Breast epithelium (tissue), 4 donors: ENCODE data around the gene DNAH9. TPM values are rescaled to one million over a fixed set of nuclear protein-coding genes. Genes with fewer than 3 reads are reported as not detected.

Experiments
- DNase-seq, 2 donors: peaks; one replicate each; pipeline ENCODE4 v3.0.0-alpha.2; 2019; ENCODE audit warnings: low spot score in 2 of 2
- H3K27ac ChIP-seq, 2 donors: fragments of 200-600 bp; sonication (generic) in 1 of 2; one replicate each; pipeline ENCODE4 v1.5.1; 2016 to 2019; ENCODE audit warnings: mild to moderate bottlenecking in 1 of 2
- H3K27me3 ChIP-seq, 2 donors: fragments of 200-600 bp; sonication (generic) in 1 of 2; one replicate each; pipeline versions ENCODE4 v1.5.1 to v1.6.0; 2017 to 2019; ENCODE audit warnings: control low read depth in 1 of 2, mild to moderate bottlenecking in 1 of 2
- H3K36me3 ChIP-seq: fragments of 200-600 bp; one replicate; pipeline ENCODE4 v1.5.1; 2019
- H3K4me1 ChIP-seq, 2 donors: fragments of 200-600 bp; sonication (generic); one replicate each; pipeline ENCODE4 v1.5.1; 2016 to 2019; ENCODE audit warnings: control low read depth in 1 of 2
- H3K4me3 ChIP-seq, 3 donors: fragments of 200-600 bp; sonication (generic); 1 replicate in 2 of 3; 2 replicates in 1 of 3; pipeline ENCODE4 v1.5.1; 2016 to 2019; ENCODE audit warnings: mild to moderate bottlenecking in 3 of 3, moderate library complexity in 2 of 3
- H3K9me3 ChIP-seq, 2 donors: fragments of 200-600 bp; sonication (generic) in 1 of 2; one replicate each; pipeline ENCODE4 v1.5.1; 2016 to 2019; ENCODE audit warnings: control low read depth in 1 of 2
- CTCF ChIP-seq, 3 donors: fragments of 450-650 bp; IDR thresholded peaks; one replicate each; pipeline ENCODE4 v1.5.1; 2016 to 2017; ENCODE audit warnings: antibody characterized with exemption in 3 of 3, mild to moderate bottlenecking in 3 of 3, moderate library complexity in 3 of 3
- POLR2A ChIP-seq: fragments of 450-650 bp; IDR thresholded peaks from one replicate; pipeline ENCODE4 v1.6.1; 2016; ENCODE audit warnings: antibody characterized with exemption, mild to moderate bottlenecking, moderate library complexity
- POLR2AphosphoS5 ChIP-seq, 3 donors: sonication (generic); formaldehyde crosslinking; IDR thresholded peaks; one replicate each; pipeline ENCODE4 v1.6.1; 2017; ENCODE audit warnings: antibody characterized with exemption in 3 of 3
- intact Hi-C: fragments of 100-400 bp; cut with DNase I; formaldehyde crosslinking; loops from one replicate; pipeline ENCODE4 v1.15.1; 2023; ENCODE audit warnings: low total_unique reads
- total RNA-seq, 3 donors: library from RNA; depleted of rRNA; stranded (reverse); fragments of >200 nt; gene quantifications; one replicate each; pipeline ENCODE4 v1.1.0, GENCODE V29; 2016

DNAH9 gene
- total RNA-seq, 3 donors from 2014 or later = 0.66 to 3.5 (median 1.2) TPM

DNA sequence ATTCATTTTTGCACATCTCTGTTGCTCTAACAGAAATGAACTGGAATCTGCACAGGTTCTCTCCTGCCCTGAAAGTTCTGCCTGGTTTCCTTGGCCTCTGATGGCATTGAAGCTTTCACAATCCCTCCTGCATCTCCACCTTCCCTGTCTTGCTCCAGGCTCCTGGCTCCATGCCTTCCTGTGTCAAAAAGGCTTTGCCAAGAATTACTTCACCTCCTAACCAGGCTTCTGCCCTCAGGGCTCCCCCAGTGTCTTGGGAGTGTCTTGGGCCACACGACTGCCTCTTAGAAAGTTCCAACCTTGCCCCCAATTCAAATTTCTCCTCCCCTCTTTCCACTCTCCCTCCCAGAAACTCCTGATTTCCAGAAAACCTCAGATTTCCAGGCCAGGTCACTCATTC lies 37.0 kb upstream of the DNAH9 start:
- Histone ChIP-seq H3K27me3 (no peaks in the 10 kb centered on the region), H3K36me3 (no peaks in the 10 kb centered on the region), H3K4me1 (no peaks in the 10 kb centered on the region), H3K27ac (no peak overlapping the region), H3K9me3 (no peaks in the 10 kb centered on the region), H3K4me3 (no peak overlapping the region)
- intact Hi-C loops = no loop called here
- TF ChIP-seq POLR2AphosphoS5 (IDR thresholded peaks at IDR 0.05) (peak in 1 of 3 donors; percentile 16), POLR2A (no peak), CTCF (IDR thresholded peaks at IDR 0.05) (no peak)
- peak in 1 of 2 donors; percentile 74 for DNase-seq

- no peak overlapping the region for H3K27ac ChIP-seq
- H3K4me3 ChIP-seq = no peak overlapping the region
- TF ChIP-seq POLR2AphosphoS5 (IDR thresholded peaks at IDR 0.05) (no peak), CTCF (IDR thresholded peaks at IDR 0.05) (no peak), POLR2A (no peak)
- H3K27me3 ChIP-seq = no peaks in the 10 kb centered on the region
- no peaks in the 10 kb centered on the region for H3K36me3 ChIP-seq
- H3K9me3 ChIP-seq = no peaks in the 10 kb centered on the region
- no peak for DNase-seq
- H3K4me1 ChIP-seq = no peaks in the 10 kb centered on the region
- intact Hi-C loops = no loop called here
Observed at GRCh38 chr17:11561702-11562101, 36.6 kb upstream of the DNAH9 start.

- Histone ChIP-seq H3K27ac (no peak overlapping the region), H3K4me1 (no peaks in the 10 kb centered on the region), H3K27me3 (no peaks in the 10 kb centered on the region), H3K9me3 (no peaks in the 10 kb centered on the region), H3K4me3 (no peak overlapping the region), H3K36me3 (no peaks in the 10 kb centered on the region)
- intact Hi-C loops = no loop called here
- DNase-seq = no peak
- TF ChIP-seq POLR2AphosphoS5 (IDR thresholded peaks at IDR 0.05) = no peak
- TF ChIP-seq POLR2A = no peak
- TF ChIP-seq CTCF (IDR thresholded peaks at IDR 0.05) = no peak
Observed at GRCh38 chr17:11564589-11565380, 33.5 kb upstream of the DNAH9 start.

GRCh38 chr17:11565591-11565990 lies 32.7 kb upstream of the DNAH9 start:
- intact Hi-C loops = no loop called here
- Histone ChIP-seq H3K9me3 (no peaks in the 10 kb centered on the region), H3K4me3 (no peak overlapping the region), H3K27me3 (no peaks in the 10 kb centered on the region), H3K4me1 (no peaks in the 10 kb centered on the region), H3K36me3 (no peaks in the 10 kb centered on the region), H3K27ac (no peak overlapping the region)
- TF ChIP-seq CTCF (IDR thresholded peaks at IDR 0.05) (no peak), POLR2A (no peak), POLR2AphosphoS5 (IDR thresholded peaks at IDR 0.05) (no peak)
- DNase-seq = no peak

GRCh38 chr17:11578998-11579397 lies 19.3 kb upstream of the DNAH9 start:
- DNase-seq = no peak
- Histone ChIP-seq H3K27me3 (no peaks in the 10 kb centered on the region), H3K36me3 (no peaks in the 10 kb centered on the region), H3K9me3 (peaks cover 0 to 6% of the 10 kb centered on the region in 2 donors), H3K27ac (no peak overlapping the region), H3K4me1 (no peaks in the 10 kb centered on the region), H3K4me3 (no peak overlapping the region)
- intact Hi-C loops = no loop called here
- TF ChIP-seq CTCF (IDR thresholded peaks at IDR 0.05) (no peak), POLR2A (no peak), POLR2AphosphoS5 (IDR thresholded peaks at IDR 0.05) (no peak)
